Activated CD4-positive, alpha-beta T cell treated with anti-CD3 and anti-CD28 coated beads for 48 hours (primary cell): ENCODE results near the gene KNOP1.

Source experiments
- DNase-seq: peaks from one replicate; pipeline ENCODE4 v3.0.0-alpha.2; 2020

KNOP1 gene

GRCh38 chr16:19717741-19718623, at the start of gene KNOP1, which contains the start of gene IQCK:
Gene KNOP1, minus strand, starts transcription at chr16:19718227. Its CDS starts 3,192 bp downstream, at chr16:19715035.
Gene IQCK, plus strand, starts transcription at chr16:19718271. Its CDS starts 36 bp downstream, at chr16:19718307.
- peak; percentile 92 for DNase-seq

DNA sequence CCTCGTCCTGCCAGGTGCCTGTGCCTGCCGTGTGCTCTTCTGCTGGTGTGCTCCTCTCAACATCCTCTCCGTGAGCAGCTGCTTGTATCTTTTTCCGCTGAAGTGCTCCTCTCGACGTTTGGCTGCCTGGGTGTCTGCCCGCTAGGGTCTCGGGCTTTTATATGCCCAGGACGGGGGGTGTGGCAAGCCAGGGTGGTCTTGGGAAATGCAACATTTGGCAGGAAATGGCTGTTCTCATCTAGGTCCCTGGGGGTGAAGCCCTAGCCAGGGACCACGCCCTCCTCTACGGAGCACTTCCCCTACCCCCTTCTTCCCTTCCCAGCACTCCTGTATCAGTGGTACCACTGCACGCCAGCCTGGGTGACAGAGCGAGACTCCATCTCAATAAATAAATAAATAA, 49.5 kb upstream of the KNOP1 start:
- no peak for DNase-seq

DNA sequence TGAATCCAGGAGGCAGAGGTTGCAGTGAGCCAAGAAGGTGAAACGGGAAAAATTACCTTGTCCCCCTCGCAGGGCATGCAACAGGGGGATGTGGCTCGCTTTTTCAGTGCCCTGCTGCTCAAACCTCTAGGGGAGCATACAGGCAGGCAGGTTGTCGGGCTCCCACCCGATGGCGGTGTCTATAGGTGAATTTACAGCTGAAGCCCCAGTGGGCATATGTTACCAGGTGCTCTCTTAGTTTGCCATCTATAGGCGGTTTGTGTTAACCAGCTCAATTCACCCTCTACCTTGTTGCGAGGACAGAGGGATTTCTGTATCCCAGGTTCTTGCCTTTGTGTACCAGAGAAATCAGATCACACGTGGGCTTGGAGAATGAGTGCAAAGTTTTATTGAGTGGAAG, 49.0 kb upstream of the KNOP1 start:
- no peak for DNase-seq

DNA sequence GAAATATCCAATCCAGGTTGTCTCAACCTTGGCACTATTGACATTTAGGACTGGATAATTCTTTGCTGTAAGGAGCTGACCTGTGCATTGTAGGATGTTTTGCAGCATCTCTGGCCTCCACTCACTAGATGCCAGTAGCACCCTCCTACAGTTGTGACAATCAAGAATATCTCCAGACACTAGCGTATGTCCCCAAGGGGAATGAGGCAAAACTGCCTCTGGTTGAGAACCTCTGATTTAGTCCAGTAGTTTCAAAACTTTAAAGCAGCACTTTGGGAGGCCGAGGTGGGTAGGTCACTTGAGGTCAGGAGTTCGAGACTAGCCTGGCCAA, 48.5 kb upstream of the KNOP1 start:
- DNase-seq, result no peak

DNA sequence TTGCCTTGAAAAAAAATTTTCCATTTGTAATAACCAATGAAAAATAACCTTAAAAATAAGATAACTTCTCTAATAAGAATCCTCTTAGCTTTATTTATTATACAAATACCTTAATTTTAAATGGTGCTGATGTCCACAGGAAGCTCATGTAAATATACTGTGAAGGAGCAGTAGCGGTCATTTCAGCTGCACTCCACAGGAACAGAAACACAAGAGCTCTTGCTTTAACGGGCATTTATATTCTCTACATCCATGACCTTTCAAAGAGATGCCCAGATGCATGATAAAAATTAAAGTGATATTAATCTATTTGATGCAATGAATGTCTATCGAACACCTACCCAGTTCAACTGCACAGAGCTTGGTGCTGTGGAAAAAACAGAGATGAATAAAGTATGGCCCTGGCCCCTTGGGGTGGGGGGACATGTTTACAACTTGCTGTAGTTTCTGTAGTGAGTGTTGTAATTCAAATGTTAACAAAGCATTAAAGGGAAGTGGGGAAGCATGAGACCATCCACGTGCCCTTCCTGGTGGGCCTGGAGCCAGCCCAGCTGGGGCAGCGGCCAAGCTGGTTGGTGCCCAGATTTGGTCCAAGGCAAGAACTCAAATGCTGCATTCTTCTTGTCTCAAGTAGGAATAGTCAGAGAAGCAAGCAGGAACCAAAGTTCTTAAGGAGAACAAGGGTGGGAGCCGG, 48.0 kb upstream of the KNOP1 start:
- no peak for DNase-seq

DNA sequence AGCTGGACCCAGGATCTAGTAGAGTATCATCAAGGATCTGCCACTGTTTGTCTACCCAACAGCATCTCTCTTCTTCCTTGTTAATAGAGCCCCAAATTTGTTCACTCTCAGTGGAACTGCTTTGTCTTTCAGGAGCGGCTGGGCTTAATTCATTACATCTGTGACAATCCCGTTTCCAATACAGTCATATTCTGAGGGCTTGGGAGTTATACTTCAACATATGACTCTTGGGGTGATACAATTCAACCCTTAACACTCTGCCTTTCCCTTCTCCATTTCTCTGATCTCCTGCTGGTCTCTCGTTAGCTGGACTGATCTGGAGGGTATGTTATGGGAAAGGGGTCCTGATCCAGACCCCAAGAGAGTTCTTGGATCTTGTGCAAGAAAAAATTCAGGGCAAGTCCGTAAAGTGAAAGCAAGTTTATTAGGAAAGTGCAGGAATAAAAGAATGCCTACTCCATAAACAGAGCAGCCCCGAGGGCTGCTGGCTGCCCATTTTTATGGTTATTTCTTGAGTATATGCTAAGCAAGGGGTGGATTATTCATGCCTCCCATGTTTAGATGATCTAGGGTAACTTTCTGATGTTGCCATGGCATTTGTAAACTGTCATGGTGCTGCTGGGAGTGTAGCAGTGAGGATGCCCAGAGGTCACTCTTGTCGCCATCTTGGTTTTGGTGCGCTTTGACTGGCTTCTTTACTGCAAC, 42.5 kb upstream of the KNOP1 start:
- DNase-seq, result no peak

GRCh38 chr16:19757762-19758595, 40.0 kb upstream of the KNOP1 start:
- DNase-seq, result no peak

DNA sequence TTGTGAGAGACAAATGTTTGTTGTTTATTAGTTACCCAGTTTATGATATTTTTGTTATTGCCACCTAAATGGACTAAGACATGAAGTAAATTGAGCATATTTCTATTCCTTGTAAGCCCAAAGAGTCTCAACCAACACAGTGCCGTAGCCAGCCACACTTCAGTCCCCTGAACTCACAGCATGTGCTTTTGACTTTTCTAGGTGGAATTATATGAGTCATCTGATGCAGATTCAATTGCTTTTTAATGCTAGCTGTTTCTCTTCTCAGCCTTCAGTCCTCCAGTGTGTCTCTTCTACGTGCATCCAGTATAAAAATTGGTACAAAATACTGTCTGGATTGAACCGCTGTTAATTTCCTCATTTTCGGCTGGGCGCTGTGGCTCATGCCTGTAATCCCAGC, 39.0 kb upstream of the KNOP1 start:
- no peak for DNase-seq

DNA sequence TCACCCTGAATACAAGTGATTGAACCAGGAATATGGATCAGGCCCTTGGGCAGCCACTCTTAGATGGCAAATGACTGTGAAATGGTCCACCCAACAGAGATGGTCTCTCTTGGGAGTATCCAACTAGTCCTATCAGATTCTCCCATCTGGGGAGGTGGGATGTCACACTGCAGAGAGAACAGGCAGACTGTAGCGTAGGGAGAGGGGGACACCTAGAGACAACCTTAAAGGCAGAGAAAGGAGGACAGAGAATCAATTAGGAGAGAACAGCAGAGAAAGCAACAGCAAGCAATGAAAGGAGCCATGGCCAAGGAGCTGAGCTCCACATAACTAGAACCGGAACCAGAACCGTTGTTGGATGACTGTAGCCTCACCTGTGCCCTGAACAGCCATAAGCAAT, 37.2 kb upstream of the KNOP1 start:
- no peak for DNase-seq

DNA sequence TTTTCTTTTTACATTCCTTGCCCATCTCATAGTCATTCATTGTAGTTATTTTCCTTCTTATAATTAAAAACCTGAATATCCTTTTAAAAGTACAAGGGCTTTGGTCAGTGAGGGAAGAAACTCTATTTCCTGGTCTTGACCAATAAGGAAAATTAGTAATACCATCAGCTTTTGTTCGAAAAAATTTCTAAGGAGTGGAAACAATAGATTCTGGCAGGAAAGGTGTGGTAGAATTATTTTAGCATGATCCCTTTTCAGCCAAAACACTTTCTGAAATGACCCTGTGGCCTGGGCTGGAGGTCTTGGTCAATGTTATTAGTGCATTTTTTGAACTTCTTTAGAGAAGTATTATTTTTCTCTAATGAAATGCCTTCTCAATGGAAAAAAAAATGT, 36.6 kb upstream of the KNOP1 start:
- no peak for DNase-seq

- no peak for DNase-seq
These were observed 36.0 kb upstream of the KNOP1 start for GRCh38 chr16:19753815-19754643.

GRCh38 chr16:19751478-19752385, 33.7 kb upstream of the KNOP1 start:
- DNase-seq, result no peak

DNA sequence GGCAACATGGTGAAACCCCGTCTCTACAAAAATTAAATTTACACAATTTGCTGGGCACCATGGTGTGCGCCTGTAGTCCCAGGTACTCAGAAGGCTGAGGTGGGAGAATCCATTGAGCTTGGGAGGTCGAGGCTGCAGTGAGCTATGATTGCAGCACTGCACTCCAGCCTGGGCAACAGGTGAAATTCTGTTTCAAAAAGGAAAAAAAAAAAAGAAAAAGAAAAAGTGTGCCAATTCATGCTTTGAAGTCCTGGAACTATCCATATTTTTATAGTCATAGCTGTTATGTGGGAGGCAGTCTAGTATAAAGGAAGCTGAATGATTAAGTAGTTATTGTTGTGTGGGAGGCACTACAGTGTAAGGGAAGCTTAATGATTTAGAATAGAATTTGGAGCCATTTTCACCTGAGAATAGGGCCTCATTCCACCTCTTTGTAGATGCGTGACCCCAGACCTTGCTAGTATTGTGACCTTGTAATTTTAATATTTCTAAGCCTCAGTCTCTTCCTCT, 31.6 kb upstream of the KNOP1 start:
- no peak for DNase-seq

- no peak for DNase-seq
These were observed 30.6 kb upstream of the KNOP1 start for GRCh38 chr16:19748389-19749168.

DNA sequence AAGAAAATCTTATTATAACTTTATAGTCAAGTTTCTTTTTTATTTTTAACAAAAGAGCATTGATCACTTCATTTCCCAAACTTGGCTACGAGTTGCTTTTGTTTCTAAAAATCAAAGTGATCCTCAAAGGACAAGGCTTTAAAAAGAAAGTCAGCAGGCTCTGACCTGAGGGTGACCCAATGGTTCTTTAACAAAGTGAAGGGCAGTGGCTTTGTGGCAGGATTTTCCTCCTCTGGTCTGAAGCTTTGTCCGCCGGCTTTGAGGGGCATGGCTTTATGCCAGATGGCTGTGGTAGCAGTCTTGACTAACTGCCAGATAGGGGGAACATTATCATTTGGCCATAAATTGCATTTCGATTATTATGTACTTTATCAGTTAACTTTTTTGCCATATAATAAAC, 28.5 kb upstream of the KNOP1 start:
- no peak for DNase-seq

- no peak for DNase-seq
These were observed 27.4 kb upstream of the KNOP1 start for GRCh38 chr16:19745286-19746010.

- no peak for DNase-seq
These were observed 26.6 kb upstream of the KNOP1 start for GRCh38 chr16:19744670-19745069.

DNA sequence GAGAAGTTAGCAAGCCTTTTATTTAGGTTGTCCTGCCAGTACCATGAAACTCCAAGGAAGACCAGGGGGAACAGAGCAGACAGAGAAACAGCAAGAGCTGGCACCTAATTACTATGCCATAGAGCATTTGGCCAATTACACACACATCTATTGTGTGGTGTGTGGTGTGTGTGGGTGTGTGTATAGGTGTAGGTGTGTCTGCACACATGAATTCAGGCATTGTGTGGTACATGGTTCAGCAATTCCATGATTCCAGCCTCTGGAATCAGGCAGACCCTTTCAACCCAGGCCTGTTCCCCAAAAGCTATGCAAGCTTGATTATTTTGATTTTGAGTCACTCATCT, 25.8 kb upstream of the KNOP1 start:
- no peak for DNase-seq

DNA sequence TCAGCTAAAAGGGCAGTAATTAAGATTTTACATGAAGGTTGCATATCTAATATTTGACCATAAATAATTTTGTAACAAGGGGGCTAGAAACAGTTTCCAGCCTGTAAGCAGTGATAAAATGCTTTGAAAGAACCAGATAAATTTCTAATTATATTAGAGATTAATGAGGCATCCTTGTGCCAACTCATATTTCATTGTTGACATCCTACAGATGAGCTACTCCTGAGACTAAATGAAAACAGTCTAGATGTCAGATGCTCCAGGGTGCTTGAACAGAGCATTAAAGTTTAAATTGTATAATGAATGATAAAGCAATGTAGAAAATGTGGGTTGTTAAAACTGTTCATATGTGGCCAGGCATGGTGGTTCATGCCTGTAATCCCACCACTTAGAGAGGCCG, 23.3 kb upstream of the KNOP1 start:
- DNase-seq, result no peak
